Gastrocnemius medialis (tissue), 4 donors: ENCODE results near the gene BARX2. TPM values are rescaled to one million over a fixed set of nuclear protein-coding genes. Genes with fewer than 3 reads are reported as not detected.

ENCODE experiments used
- ATAC-seq, 2 donors: fragments of 150-250 bp; one replicate each; pipeline ENCODE4 v1.9.1; 2016
- DNase-seq, 2 donors: peaks; one replicate each; pipeline ENCODE4 v3.0.0-alpha.2; 2019
- H3K27ac ChIP-seq, 4 donors: fragments of 200-600 bp; sonication (generic); 1 replicate in 1 of 4; 2 replicates in 3 of 4; pipeline ENCODE4 v1.5.1; 2016 to 2018; ENCODE audit warnings: mild to moderate bottlenecking in 2 of 4, moderate library complexity in 1 of 4
- H3K27me3 ChIP-seq, 3 donors: fragments of 200-600 bp; sonication (generic) in 2 of 3; 1 replicate in 1 of 3; 2 replicates in 2 of 3; pipeline versions ENCODE4 v1.5.1 to v1.6.0; 2016 to 2019; ENCODE audit warnings: mild to moderate bottlenecking in 1 of 3, moderate library complexity in 1 of 3
- H3K36me3 ChIP-seq, 2 donors: fragments of 200-600 bp; sonication (generic) in 1 of 2; one replicate each; pipeline ENCODE4 v1.5.1; 2017 to 2018
- H3K4me1 ChIP-seq, 2 donors: fragments of 200-600 bp; sonication (generic) in 1 of 2; one replicate each; pipeline ENCODE4 v1.5.1; 2016 to 2017; ENCODE audit warnings: mild to moderate bottlenecking in 2 of 2
- H3K4me3 ChIP-seq, 4 donors: fragments of 200-600 bp; sonication (generic) in 3 of 4; 1 replicate in 1 of 4; 2 replicates in 3 of 4; pipeline ENCODE4 v1.5.1; 2016 to 2019; ENCODE audit warnings: mild to moderate bottlenecking in 2 of 4
- H3K9me3 ChIP-seq, 3 donors: fragments of 200-600 bp; sonication (generic) in 2 of 3; 1 replicate in 1 of 3; 2 replicates in 2 of 3; pipeline ENCODE4 v1.5.1; 2016 to 2019
- POLR2A ChIP-seq, 2 donors: fragments of 450-650 bp; IDR thresholded peaks; one replicate each; pipeline ENCODE4 v1.6.1; 2017; ENCODE audit warnings: antibody characterized with exemption in 2 of 2, mild to moderate bottlenecking in 2 of 2, moderate library complexity in 2 of 2
- in situ Hi-C, 4 donors: fragments of 200-750 bp; cut with MboI; loops; one replicate each; pipeline versions ENCODE4 v1.15.0 to v1.8.0; 2017; ENCODE audit warnings: low sequenced_read_pairs in 4 of 4
- intact Hi-C: fragments of 100-400 bp; cut with DNase I; formaldehyde crosslinking; loops from one replicate; pipeline ENCODE4 v1.15.1; 2023; ENCODE audit warnings: low total_unique reads
- total RNA-seq, 4 donors: library from RNA; depleted of rRNA; stranded (reverse); fragments of >200 nt; gene quantifications; one replicate each; pipeline versions ENCODE4 v1.1.0 to v1.2.3, GENCODE V29; 2016
- TF ChIP-seq, protein P1 (sequence below), 5 experiments: fragments of 450-650 bp in 3 of 5; fragments of 200-600 bp in 2 of 5; sonication (generic) in 2 of 5; IDR thresholded peaks in 4 of 5; conservative IDR thresholded peaks in 1 of 5; 1 replicate in 4 of 5; 2 replicates in 1 of 5; pipeline ENCODE4 v1.5.1; 2016 to 2019; ENCODE audit warnings: antibody characterized with exemption in 5 of 5, mild to moderate bottlenecking in 3 of 5, moderate library complexity in 3 of 5

The BARX2 gene
- total RNA-seq, 4 donors from 2014 or later: 1.2 to 4.4 TPM; not detected in 2

- in situ Hi-C loops (no loop called here), intact Hi-C loops (no loop called here)
- ATAC-seq (no peak), DNase-seq (no peak)
- no peak overlapping the region for H3K4me3 ChIP-seq
- H3K9me3 ChIP-seq: no peaks in the 10 kb centered on the region
- H3K36me3 ChIP-seq: no peaks in the 10 kb centered on the region
- no peak overlapping the region for H3K27ac ChIP-seq
- TF ChIP-seq, protein P1, sequence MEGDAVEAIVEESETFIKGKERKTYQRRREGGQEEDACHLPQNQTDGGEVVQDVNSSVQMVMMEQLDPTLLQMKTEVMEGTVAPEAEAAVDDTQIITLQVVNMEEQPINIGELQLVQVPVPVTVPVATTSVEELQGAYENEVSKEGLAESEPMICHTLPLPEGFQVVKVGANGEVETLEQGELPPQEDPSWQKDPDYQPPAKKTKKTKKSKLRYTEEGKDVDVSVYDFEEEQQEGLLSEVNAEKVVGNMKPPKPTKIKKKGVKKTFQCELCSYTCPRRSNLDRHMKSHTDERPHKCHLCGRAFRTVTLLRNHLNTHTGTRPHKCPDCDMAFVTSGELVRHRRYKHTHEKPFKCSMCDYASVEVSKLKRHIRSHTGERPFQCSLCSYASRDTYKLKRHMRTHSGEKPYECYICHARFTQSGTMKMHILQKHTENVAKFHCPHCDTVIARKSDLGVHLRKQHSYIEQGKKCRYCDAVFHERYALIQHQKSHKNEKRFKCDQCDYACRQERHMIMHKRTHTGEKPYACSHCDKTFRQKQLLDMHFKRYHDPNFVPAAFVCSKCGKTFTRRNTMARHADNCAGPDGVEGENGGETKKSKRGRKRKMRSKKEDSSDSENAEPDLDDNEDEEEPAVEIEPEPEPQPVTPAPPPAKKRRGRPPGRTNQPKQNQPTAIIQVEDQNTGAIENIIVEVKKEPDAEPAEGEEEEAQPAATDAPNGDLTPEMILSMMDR (IDR thresholded peaks at IDR 0.05 in 4 of 5, conservative IDR thresholded peaks at IDR 0.05 in 1 of 5): no peak
- TF ChIP-seq POLR2A (IDR thresholded peaks at IDR 0.05): no peak
- H3K27me3 ChIP-seq: no peaks in the 10 kb centered on the region
- H3K4me1 ChIP-seq: no peaks in the 10 kb centered on the region
These were observed 118.1 kb downstream of the BARX2 start for GRCh38 chr11:129493746-129494145.

Other genes with a start within 250 kb of the BARX2 start
- 10 to 100 TPM in 1 of 4 donors, 1 to 10 TPM in 3; 5.6 to 17.0 (median 7.8) TPM for gene ARHGAP32, start 183.5 kb upstream of the BARX2 start, total RNA-seq